ENCODE measurements around the gene MFAP1.

Gene MFAP1

GRCh38 chr15:43776101-43776717, 48.3 kb downstream of the MFAP1 start:
- peak; percentile 7 for DNase-seq

- no peak for DNase-seq
These were observed 49.0 kb downstream of the MFAP1 start for GRCh38 chr15:43775411-43775965.

- no peak for DNase-seq
These were observed 50.4 kb downstream of the MFAP1 start for GRCh38 chr15:43774062-43774461.

GRCh38 chr15:43772624-43773023, 51.9 kb downstream of the MFAP1 start:
- DNase-seq, result no peak

GRCh38 chr15:43771816-43772215, 52.7 kb downstream of the MFAP1 start:
- DNase-seq, result no peak

- peak; percentile 48 for DNase-seq
These were observed 54.8 kb downstream of the MFAP1 start for GRCh38 chr15:43769584-43770228.

- DNase-seq, result no peak
These were observed 60.6 kb downstream of the MFAP1 start for GRCh38 chr15:43763819-43764446.

GRCh38 chr15:43762824-43763223, 61.7 kb downstream of the MFAP1 start:
- no peak for DNase-seq
